Testis (tissue), 3 donors: Measurements from ENCODE around the gene STRN4. TPM values are rescaled to one million over a fixed set of nuclear protein-coding genes. Genes with fewer than 3 reads are reported as not detected.
A peak's percentile ranks its signal among the peaks of the same experiment; 100 is the strongest.

Source experiments
- DNase-seq: peaks from one replicate; pipeline ENCODE4 v3.0.0-alpha.2; 2019
- H3K27ac ChIP-seq, 2 donors: fragments of 200-600 bp; sonication (generic); one replicate each; pipeline ENCODE4 v1.5.1; 2019
- H3K27me3 ChIP-seq: fragments of 200-600 bp; sonication (generic); one replicate; pipeline ENCODE4 v1.5.1; 2019
- H3K36me3 ChIP-seq: fragments of 200-600 bp; sonication (generic); one replicate; pipeline ENCODE4 v1.5.1; 2017; ENCODE audit warnings: low read depth; ENCODE audit errors: missing control alignments
- H3K4me1 ChIP-seq: fragments of 200-600 bp; sonication (generic); one replicate; pipeline ENCODE4 v1.5.1; 2019
- H3K4me3 ChIP-seq, 2 donors: fragments of 200-600 bp; sonication (generic); one replicate each; pipeline ENCODE4 v1.5.1; 2017 to 2019
- H3K9me3 ChIP-seq: fragments of 200-600 bp; sonication (generic); one replicate; pipeline ENCODE4 v1.5.1; 2017
- CTCF ChIP-seq, 3 experiments: fragments of 450-650 bp in 2 of 3; fragments of 200-600 bp in 1 of 3; sonication (generic) in 1 of 3; IDR thresholded peaks; one replicate each; pipeline ENCODE4 v1.5.1; 2016 to 2019; ENCODE audit warnings: antibody characterized with exemption in 3 of 3, mild to moderate bottlenecking in 2 of 3, moderate library complexity in 1 of 3
- POLR2A ChIP-seq: fragments of 450-650 bp; IDR thresholded peaks from one replicate; pipeline ENCODE4 v1.6.1; 2017; ENCODE audit warnings: antibody characterized with exemption, mild to moderate bottlenecking, moderate library complexity
- WGBS, 2 donors: methylation state at CpG; one replicate each; pipeline ENCODE4 v1.1.5; 2018; 5-methylcytosine and 5-hydroxymethylcytosine counted together
- intact Hi-C: fragments of 100-400 bp; cut with DNase I; formaldehyde crosslinking; loops from one replicate; pipeline ENCODE4 v1.15.1; 2023; ENCODE audit warnings: low total_unique reads
- polyA plus RNA-seq: library from polyadenylated mRNA; stranded (reverse); fragments of 350-450 nt; fragmentation: Illumina TruSeq; extraction: RNeasy Lipid Tissue Mini Kit (QIAGEN cat#74804); gene quantifications from one replicate; pipeline ENCODE4 v1.2.3, GENCODE V29; 2014; ENCODE audit warnings: low read depth, low replicate concordance; ENCODE audit not compliant: insufficient read depth
- total RNA-seq, 2 donors: library from RNA; depleted of rRNA; stranded (reverse); fragments of >200 nt; gene quantifications; one replicate each; pipeline ENCODE4 v1.2.3, GENCODE V29; 2016

The STRN4 gene
- total and polyA plus RNA-seq, 3 donors from 2014 or later = 213 to 308 (median 229) TPM

GRCh38 chr19:46788262-46788967, 42.2 kb upstream of the STRN4 start, which contains the start of gene SLC1A5:
TSS of gene SLC1A5 (minus strand) at chr19:46788594. CDS start at chr19:46787965, 629 bp downstream.
- H3K9me3 ChIP-seq = no peaks in the 10 kb centered on the region
- H3K36me3 ChIP-seq = no peaks in the 10 kb centered on the region
- TF ChIP-seq POLR2A (peak; percentile 34), CTCF (IDR thresholded peaks at IDR 0.05) (no peak)
- intact Hi-C loops = no loop called here
- DNase-seq = peak; percentile 97
- H3K4me1 ChIP-seq = peaks cover 31% of the 10 kb centered on the region
- H3K27me3 ChIP-seq = no peaks in the 10 kb centered on the region
- peak within 1 kb of the TSS; percentile 83 to 87 for H3K27ac ChIP-seq
- H3K4me3 ChIP-seq = peak within 1 kb of the TSS; percentile 71 to 72
- WGBS, 2 donors = 2% methylated on average over 28 to 33 of the region's 46 CpGs

DNA sequence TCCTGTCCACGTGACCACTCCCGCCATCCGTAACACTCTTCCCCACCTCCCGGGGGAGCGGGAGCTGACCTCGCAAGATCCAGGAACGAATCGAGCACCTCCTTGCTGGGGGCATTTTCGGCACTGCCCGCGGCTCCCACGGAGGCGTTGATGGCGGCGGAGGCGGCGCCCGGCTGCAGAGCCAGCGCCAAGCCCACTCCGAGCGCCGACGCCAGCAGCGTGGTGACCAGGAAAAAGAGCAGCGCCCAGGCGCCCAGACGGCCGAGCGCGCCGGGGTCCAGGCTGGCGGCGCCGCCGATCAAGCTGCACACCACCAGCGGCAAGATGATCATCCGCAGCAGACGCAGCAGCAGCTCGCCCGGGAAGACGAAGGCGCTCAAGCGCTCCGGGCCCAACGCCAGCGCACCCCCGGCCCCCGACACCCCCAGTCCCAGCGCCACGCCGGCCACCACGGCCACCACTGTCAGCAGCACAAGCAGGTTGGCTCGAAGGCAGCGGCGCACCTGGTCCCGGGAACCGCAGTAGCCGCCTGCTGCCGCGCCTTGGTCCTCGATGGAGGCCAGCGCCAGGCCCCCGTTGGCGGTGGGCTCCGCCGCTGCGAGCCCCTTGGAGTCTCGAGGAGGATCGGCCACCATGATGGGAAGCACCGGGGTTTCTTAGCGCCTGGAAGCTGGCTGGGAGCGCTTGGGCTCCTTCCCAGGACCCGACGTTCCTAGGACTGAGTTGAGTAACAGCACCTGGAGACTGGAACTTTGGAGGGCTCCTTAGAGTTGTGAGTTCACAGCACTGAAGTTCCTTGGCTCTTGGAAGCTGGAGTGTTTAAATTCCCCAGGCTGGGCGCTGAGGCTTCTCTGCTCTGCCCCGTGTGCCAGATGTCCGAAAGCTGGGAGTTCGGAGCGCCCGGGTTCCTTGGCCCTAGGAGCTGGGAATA, 41.3 kb upstream of the STRN4 start:
- intact Hi-C loops = no loop called here
- Histone ChIP-seq H3K4me1 (peaks cover 31% of the 10 kb centered on the region), H3K36me3 (no peaks in the 10 kb centered on the region)

GRCh38 chr19:46787040-46787330, 40.7 kb upstream of the STRN4 start:
- DNase-seq = no peak
- peak overlapping the region; percentile 71 to 72 for H3K4me3 ChIP-seq
- WGBS, 2 donors = 9 to 14% methylated on average over 5 of the region's 5 CpGs
- intact Hi-C loops = no loop called here
- no peaks in the 10 kb centered on the region for H3K9me3 ChIP-seq
- TF ChIP-seq POLR2A = no peak
- TF ChIP-seq CTCF (IDR thresholded peaks at IDR 0.05) = no peak
- H3K27ac ChIP-seq = peak overlapping the region; percentile 83 to 87
- H3K4me1 ChIP-seq = peaks cover 31% of the 10 kb centered on the region
- H3K27me3 ChIP-seq = no peaks in the 10 kb centered on the region
- no peaks in the 10 kb centered on the region for H3K36me3 ChIP-seq

More for the DNA sequence above, 41.3 kb upstream of the STRN4 start:
- no peaks in the 10 kb centered on the region for H3K9me3 ChIP-seq
- TF ChIP-seq POLR2A = no peak
- peak overlapping the region; percentile 71 to 72 for H3K4me3 ChIP-seq
- peak overlapping the region; percentile 83 to 87 for H3K27ac ChIP-seq
- peak; percentile 74 for DNase-seq
- no peaks in the 10 kb centered on the region for H3K27me3 ChIP-seq
- 0 to 1% methylated on average over 45 to 52 of the region's 80 CpGs for WGBS, 2 donors

DNA sequence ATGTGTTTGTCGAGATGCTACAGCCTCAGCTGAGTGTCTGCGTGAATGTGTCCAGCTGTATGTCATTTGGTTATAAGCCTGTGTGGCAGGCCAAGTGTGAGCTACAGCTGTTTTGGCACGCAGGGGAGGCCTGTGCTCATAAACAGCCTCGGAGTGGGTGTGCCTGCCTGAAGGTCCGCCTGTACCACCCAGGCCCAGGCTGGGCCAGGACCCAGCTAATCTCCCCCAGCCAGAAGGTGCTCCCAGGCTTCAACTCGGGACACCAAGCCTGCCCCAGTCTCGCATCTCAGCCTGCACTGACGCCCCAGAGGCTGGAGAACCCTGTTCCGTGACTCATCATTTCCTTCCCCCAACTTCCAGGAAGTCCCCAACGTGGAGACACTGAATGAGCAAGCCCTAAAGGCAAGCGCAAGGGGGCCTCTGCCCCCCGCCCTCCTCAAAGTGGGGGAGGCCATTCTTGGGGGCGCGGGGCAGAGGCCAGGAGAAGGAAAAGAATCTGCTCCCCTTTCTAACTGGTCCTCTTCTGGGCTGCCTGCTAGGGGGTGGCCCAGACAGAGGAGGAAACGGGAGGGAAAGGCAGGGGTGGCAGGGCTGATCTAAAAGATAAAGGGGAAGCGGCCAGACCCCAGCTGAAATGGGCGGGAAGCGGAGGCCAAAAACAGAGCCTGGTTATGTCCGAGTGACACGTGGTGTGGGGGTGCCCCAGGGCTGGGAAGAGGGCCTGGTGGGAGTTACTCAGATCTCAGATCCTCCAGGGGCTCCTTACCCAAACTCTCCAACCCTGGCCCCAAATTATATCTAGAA, 40.2 kb upstream of the STRN4 start:
- Histone ChIP-seq H3K4me1 (peaks cover 31% of the 10 kb centered on the region), H3K27me3 (no peaks in the 10 kb centered on the region), H3K27ac (peak overlapping the region; percentile 83 to 87), H3K4me3 (peak overlapping the region; percentile 71 to 72), H3K36me3 (no peaks in the 10 kb centered on the region), H3K9me3 (no peaks in the 10 kb centered on the region)
- WGBS, 2 donors = 6 to 14% methylated on average over 17 to 20 of the region's 20 CpGs
- TF ChIP-seq POLR2A (no peak), CTCF (IDR thresholded peaks at IDR 0.05) (no peak)
- intact Hi-C loops = no loop called here
- DNase-seq = peak; percentile 69

- H3K9me3 ChIP-seq = no peaks in the 10 kb centered on the region
- TF ChIP-seq CTCF (IDR thresholded peaks at IDR 0.05) (no peak), POLR2A (no peak)
- peak overlapping the region; percentile 83 to 87 for H3K27ac ChIP-seq
- H3K4me3 ChIP-seq = peak overlapping the region in 1 of 2 donors; percentile 71
- no peak for DNase-seq
- H3K4me1 ChIP-seq = peaks cover 31% of the 10 kb centered on the region
- H3K36me3 ChIP-seq = no peaks in the 10 kb centered on the region
- intact Hi-C loops = no loop called here
- H3K27me3 ChIP-seq = no peaks in the 10 kb centered on the region
- 53 to 73% methylated on average over 4 of the region's 4 CpGs for WGBS, 2 donors
Measured at GRCh38 chr19:46785980-46786235, 39.7 kb upstream of the STRN4 start.
